HG03196 (cell line): ENCODE measurements around the gene CDC42EP1.
"Not testable (repeated sequence)": the region's sequence is repeated elsewhere in the genome, so short reads cannot be mapped to it uniquely, and the experiment has no call there.

ENCODE experiments used
- ATAC-seq: cut with Tn5 transposase; IDR thresholded peaks from one replicate; pipeline ENCODE4 v1.9.1; 2021; ENCODE audit not compliant: unreplicated experiment

Gene CDC42EP1

GRCh38 chr22:37559901-37560607 is at the start of gene CDC42EP1:
CDC42EP1 (plus strand) TSS chr22:37560480; CDS start chr22:37566350, 5,870 bp downstream.
- ATAC-seq: no peak

GRCh38 chr22:37511395-37512104 is 48.7 kb upstream of the CDC42EP1 start:
- ATAC-seq: no peak

- ATAC-seq: no peak
Measured at GRCh38 chr22:37514526-37515051, 45.7 kb upstream of the CDC42EP1 start.

- no peak for ATAC-seq
Measured at GRCh38 chr22:37515901-37516300, 44.4 kb upstream of the CDC42EP1 start.

- ATAC-seq: no peak
Measured at GRCh38 chr22:37516456-37516855, 43.8 kb upstream of the CDC42EP1 start.

GRCh38 chr22:37517826-37518450 is 42.3 kb upstream of the CDC42EP1 start:
- ATAC-seq: no peak

- no peak for ATAC-seq
Measured at GRCh38 chr22:37518509-37519267, 41.6 kb upstream of the CDC42EP1 start.

- no peak for ATAC-seq
Measured at GRCh38 chr22:37519268-37520195, 40.7 kb upstream of the CDC42EP1 start, which contains the start of gene CARD10. CARD10 (minus strand) TSS chr22:37519415; CDS start chr22:37519200, 215 bp downstream.

- ATAC-seq: no peak
Measured at GRCh38 chr22:37520776-37521191, 39.5 kb upstream of the CDC42EP1 start.

GRCh38 chr22:37521236-37521739 is 39.0 kb upstream of the CDC42EP1 start:
- no peak for ATAC-seq

- ATAC-seq: no peak
Measured at GRCh38 chr22:37522482-37522881, 37.8 kb upstream of the CDC42EP1 start.

GRCh38 chr22:37525073-37525745 is 35.1 kb upstream of the CDC42EP1 start:
- no peak for ATAC-seq

GRCh38 chr22:37525746-37526350 is 34.4 kb upstream of the CDC42EP1 start:
- ATAC-seq: no peak

- no peak for ATAC-seq
Measured at GRCh38 chr22:37526376-37526775, 33.9 kb upstream of the CDC42EP1 start.

- ATAC-seq: not testable (repeated sequence)
Measured at GRCh38 chr22:37527081-37527752, 33.1 kb upstream of the CDC42EP1 start.

- ATAC-seq: not testable (repeated sequence)
Measured at GRCh38 chr22:37527952-37528351, 32.3 kb upstream of the CDC42EP1 start.

GRCh38 chr22:37529652-37530345 is 30.5 kb upstream of the CDC42EP1 start:
- no peak for ATAC-seq
